Epithelial cell of prostate (primary cell): ENCODE data around the gene PLEK.
A peak's percentile ranks its signal among the peaks of the same experiment; 100 is the strongest.
"Not testable (repeated sequence)": the region's sequence is repeated elsewhere in the genome, so short reads cannot be mapped to it uniquely, and the experiment has no call there.

Source experiments
- DNase-seq: peaks from one replicate; pipeline ENCODE4 v3.0.0-alpha.2; 2011; ENCODE audit warnings: low read depth, low spot score
- H3K27ac ChIP-seq: fragments of 450-650 bp; 2 replicates; pipeline ENCODE4 v1.5.1; 2017; ENCODE audit warnings: mild to moderate bottlenecking

Gene PLEK, protein sequence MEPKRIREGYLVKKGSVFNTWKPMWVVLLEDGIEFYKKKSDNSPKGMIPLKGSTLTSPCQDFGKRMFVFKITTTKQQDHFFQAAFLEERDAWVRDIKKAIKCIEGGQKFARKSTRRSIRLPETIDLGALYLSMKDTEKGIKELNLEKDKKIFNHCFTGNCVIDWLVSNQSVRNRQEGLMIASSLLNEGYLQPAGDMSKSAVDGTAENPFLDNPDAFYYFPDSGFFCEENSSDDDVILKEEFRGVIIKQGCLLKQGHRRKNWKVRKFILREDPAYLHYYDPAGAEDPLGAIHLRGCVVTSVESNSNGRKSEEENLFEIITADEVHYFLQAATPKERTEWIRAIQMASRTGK

DNA sequence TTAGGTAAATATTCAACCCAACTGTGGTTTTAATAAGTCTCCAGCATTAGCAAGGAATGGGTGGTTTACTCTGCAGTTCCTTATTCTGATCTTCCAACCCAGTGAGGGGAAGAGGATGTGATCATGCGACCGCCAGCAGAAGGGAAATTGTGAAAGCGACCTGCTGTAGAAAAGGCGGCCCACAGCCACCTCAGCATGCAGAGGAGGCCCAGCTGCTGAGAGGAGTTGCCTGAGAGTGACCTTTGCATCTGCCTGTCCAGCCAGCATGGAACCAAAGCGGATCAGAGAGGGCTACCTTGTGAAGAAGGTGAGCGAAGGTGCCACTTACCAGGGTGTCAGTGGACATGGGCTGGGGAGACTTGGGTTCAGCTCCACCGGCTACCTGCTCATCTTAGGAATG, at the start of gene PLEK:
Gene PLEK (plus strand): TSS at position 196 of the 400 bp plus-strand sequence. CDS start 70 bp downstream, at position 266.
- DNase-seq, result no peak
- H3K27ac ChIP-seq, result no peak within 1 kb of the TSS

GRCh38 chr2:68316111-68316510, 49.0 kb upstream of the PLEK start:
- no peak overlapping the region for H3K27ac ChIP-seq
- no peak for DNase-seq

- DNase-seq, result no peak
- no peak overlapping the region for H3K27ac ChIP-seq
Measured at GRCh38 chr2:68317971-68318913, 46.8 kb upstream of the PLEK start.

DNA sequence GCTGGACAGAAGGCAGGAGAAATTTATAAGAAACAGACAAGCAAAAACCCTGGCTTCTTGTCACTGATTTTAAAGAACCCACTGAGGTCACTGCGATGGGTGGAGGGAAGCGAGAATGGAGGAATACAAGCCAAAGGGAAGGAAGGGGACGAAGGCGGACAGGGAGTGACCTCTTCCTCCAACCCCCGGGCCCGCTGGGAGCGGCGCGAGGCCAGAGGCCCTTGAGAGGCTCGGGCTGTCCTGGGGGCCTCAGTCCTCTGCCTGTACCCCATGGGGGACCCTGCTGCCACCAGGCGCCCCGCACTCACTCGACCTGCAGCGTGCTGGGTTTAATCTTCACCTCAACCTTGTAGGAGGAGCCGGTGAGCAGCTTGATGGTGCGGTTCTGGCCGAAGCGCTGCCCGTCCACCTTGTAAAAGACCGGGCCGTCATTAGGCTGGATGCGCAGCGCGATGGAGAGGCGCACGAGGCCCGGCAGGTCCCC, 46.1 kb upstream of the PLEK start:
- H3K27ac ChIP-seq, result no peak overlapping the region
- no peak for DNase-seq

- DNase-seq, result no peak
Measured at GRCh38 chr2:68319398-68320117, 45.5 kb upstream of the PLEK start, which contains the start of gene CNRIP1. CNRIP1 (minus strand) TSS chr2:68319949; CDS start chr2:68319400, 549 bp downstream.

GRCh38 chr2:68320118-68320641, 44.9 kb upstream of the PLEK start:
- DNase-seq, result no peak
- no peak overlapping the region for H3K27ac ChIP-seq

More at GRCh38 chr2:68319398-68320117, 45.5 kb upstream of the PLEK start, which contains the start of gene CNRIP1:
- H3K27ac ChIP-seq, result no peak within 1 kb of the TSS

GRCh38 chr2:68325056-68325455, 40.0 kb upstream of the PLEK start:
- no peak overlapping the region for H3K27ac ChIP-seq
- no peak for DNase-seq

DNA sequence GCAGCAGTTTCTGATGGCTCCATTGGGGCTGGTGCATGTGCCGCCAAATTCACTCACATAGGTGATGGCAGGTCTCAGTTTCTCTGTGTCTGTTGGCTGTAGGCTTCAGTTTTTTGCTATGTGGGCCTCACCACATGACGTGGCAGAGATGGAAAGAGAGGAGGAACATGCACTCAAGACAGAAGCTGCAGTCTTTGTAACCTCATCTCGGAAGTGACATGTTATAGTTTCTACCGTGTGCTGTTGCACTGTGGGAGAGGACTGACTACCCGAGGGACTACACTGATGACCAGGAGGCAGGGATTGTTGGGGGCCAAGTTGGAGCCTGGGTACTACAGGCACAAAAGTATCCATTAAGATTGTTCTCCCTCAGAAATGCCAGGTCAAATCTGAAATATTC, 36.2 kb upstream of the PLEK start:
- no peak for DNase-seq

GRCh38 chr2:68330691-68331090, 34.4 kb upstream of the PLEK start:
- no peak for DNase-seq
- no peak overlapping the region for H3K27ac ChIP-seq

More for the DNA sequence above, 36.2 kb upstream of the PLEK start:
- H3K27ac ChIP-seq, result no peak overlapping the region

DNA sequence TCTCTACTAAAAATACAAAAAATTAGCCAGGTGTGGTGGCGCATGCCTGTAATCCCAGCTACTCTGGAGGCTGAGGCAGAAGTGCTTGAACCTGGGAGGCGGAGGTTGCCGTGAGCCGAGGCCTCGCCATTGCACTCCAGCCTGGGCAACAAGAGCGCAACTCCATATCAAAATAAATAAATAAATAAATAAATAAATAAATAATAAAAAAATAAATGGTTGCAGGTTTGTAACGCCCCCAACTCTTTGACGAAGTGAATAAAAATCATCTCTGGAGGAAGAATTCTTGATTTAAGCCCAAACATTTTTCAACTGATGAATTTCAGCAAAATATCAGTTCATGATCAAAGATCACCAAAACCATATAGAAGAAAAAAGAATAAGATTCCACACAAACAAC, 32.1 kb upstream of the PLEK start:
- H3K27ac ChIP-seq, result no peak overlapping the region
- DNase-seq, result no peak

DNA sequence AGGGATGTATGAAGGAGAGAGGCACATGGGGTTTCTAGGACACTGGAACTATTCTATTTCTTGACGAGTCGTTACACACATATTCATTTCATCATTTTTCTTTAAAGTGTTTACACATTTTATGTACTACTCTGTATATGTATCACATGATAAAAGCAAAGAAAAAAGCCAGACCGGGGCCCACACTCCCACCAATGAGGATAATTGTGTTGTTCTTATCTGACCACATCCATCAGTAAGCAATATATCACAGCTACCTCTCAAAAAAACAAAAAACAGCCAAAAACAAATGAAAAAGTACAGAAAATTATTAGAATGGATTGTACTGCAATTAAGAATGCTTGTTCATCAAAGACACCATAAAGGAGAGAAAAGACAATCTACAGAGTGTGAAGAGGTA, 31.2 kb upstream of the PLEK start:
- no peak overlapping the region for H3K27ac ChIP-seq
- DNase-seq, result no peak

- DNase-seq, result peak; percentile 45
- H3K27ac ChIP-seq, result peak overlapping the region; percentile 18
Measured at GRCh38 chr2:68336192-68336591, 28.9 kb upstream of the PLEK start.

DNA sequence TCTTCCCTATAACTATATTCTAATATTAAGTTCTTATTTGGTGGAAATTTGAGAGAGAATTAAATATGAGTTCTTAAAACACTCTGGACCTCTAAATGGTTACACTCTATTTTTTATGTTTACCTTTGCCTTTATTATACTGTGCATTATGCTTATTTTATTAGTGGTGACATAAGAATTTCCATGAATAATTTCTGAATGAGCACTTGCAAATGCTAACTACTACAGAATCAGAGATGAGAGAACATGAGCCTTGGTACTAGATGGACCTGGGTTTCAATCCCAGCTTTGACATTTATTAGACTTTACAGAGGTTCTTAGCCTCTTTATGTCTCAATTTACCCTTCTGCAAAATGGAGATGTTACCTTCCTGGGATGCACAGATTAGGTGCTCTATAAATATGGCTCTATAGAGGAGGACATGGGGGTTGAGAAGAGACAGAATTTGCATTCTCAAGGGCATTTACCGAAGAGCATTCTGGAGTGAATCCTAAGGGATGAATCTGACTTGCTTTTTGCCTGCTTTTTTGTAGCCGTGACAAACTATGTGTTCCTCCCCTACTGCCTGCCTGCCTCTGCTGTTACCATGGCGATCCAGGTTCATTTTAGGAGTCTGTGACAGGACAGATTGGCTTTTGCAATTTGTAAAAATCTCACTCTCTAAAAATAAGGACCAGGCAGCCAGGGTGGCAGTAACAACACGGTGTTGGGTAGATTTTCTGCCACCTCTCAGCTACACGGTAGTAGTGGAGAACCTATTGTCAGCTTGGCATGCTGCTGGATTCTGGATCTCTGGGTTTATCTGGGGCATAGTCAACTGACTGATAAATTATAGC, 24.6 kb upstream of the PLEK start:
- H3K27ac ChIP-seq, result no peak overlapping the region
- DNase-seq, result no peak

- H3K27ac ChIP-seq, result no peak overlapping the region
- DNase-seq, result no peak
Measured at GRCh38 chr2:68341062-68341329, 24.1 kb upstream of the PLEK start.

DNA sequence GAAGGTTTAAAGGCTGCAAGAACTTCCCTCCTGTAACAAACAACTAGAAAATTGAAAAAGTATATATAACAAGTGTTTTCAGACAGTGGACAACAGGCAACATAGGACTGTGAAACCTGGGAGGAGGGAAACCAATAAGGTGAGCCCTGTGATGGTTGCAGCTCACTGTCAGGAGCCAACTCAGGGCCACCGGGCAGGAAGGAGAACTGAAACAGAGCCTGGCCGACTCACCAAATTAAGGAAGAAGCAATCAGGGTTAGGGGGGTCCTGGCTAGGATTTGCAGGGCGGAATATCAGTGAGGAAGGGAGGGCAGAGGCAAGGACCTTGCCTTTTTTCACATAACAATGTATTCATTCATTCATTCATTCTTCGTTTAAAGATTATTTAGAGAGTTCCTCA, 23.5 kb upstream of the PLEK start:
- DNase-seq, result no peak
- no peak overlapping the region for H3K27ac ChIP-seq

DNA sequence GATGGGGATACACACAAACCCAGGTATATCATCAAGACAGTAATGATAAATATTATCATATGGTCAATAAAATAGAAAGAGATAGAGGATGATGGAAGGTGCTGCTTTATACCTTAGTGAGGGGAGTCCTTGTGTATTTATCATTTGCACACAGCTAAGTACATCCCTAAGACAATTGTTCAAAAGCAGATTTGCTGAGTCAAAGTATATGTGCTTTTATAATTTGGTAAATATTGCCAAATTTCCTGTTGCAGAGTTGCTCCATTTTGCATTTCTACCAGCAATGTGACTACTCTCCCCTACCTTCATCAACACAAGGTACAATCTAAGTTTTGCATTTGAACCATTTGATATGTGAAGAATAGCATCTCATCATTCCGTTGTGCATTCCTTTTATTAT, 22.6 kb upstream of the PLEK start:
- DNase-seq, result no peak
- H3K27ac ChIP-seq, result no peak overlapping the region

DNA sequence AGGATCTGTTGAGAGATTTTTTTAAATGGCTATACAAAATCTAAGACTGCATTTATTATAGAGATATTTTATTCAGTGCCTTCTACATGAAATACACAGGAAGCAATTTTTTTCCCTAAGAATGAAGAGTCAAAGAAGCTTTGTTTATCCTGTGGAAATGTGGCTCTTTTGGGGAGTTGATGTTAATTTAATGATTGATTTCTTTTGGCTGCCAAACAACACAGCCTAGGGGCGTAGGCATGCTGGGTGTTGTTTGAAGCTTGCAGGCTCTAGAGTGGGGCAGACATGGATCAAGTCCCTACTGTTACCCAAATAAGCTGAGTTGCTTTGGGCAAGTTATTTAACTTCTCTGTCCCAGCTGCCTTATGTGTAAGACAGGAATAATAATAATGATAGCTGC, 21.1 kb upstream of the PLEK start:
- H3K27ac ChIP-seq, result no peak overlapping the region
- DNase-seq, result no peak

DNA sequence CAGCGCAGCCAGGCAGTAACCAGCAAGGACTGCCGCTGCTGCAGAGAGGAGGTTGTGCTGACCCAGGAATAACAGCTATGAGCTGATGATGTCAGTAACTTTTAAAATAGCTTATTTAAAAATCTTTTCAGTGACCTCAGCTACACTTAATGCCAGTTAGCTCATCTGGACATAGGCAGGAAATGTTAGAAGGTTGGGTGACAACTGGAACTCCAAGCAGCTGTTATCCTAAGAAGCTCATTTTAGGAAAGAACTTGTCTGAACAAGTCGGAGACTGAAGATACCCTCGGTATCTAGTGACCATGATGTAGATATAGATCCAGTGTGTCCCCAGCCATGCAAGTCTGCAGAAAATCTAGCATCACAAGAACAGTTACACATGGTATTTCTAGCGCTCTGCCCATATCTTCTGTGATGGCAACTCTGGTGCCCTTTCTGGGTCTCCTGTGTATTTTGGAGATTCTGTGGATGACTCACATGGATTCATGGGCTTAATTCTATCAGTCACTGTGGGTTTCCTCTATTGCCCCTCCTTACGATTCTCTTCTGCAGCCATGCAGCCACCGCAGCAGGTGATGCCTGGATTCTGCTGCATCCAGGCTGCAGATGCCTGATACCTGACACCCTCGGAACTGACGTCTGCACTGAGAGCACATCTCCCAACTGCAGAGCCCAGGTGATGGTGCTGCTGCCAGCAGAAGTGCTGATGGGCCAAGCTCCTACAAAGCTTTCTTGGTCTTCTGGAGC, 19.8 kb upstream of the PLEK start:
- no peak for DNase-seq
- H3K27ac ChIP-seq, result no peak overlapping the region

GRCh38 chr2:68349091-68349490, 16.0 kb upstream of the PLEK start:
- not testable (repeated sequence) for DNase-seq, H3K27ac ChIP-seq
